Measurements from ENCODE around the gene FAM180A.

Gene FAM180A

GRCh38 chr7:135721198-135721820, 27.3 kb downstream of the FAM180A start:
- H3K4me3 ChIP-seq (ENCODE audit: low read length): no peak overlapping the region
- DNase-seq (ENCODE audit: low read depth): no peak
- TF ChIP-seq, protein P1, sequence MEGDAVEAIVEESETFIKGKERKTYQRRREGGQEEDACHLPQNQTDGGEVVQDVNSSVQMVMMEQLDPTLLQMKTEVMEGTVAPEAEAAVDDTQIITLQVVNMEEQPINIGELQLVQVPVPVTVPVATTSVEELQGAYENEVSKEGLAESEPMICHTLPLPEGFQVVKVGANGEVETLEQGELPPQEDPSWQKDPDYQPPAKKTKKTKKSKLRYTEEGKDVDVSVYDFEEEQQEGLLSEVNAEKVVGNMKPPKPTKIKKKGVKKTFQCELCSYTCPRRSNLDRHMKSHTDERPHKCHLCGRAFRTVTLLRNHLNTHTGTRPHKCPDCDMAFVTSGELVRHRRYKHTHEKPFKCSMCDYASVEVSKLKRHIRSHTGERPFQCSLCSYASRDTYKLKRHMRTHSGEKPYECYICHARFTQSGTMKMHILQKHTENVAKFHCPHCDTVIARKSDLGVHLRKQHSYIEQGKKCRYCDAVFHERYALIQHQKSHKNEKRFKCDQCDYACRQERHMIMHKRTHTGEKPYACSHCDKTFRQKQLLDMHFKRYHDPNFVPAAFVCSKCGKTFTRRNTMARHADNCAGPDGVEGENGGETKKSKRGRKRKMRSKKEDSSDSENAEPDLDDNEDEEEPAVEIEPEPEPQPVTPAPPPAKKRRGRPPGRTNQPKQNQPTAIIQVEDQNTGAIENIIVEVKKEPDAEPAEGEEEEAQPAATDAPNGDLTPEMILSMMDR (conservative IDR thresholded peaks at IDR 0.05; ENCODE audit: low read length): no peak

- no peak for DNase-seq (ENCODE audit: low read depth)
- TF ChIP-seq, protein P1 (conservative IDR thresholded peaks at IDR 0.05; ENCODE audit: low read length): no peak
Measured at GRCh38 chr7:135719688-135720087, 28.9 kb downstream of the FAM180A start.

GRCh38 chr7:135718794-135719437, 29.7 kb downstream of the FAM180A start:
- TF ChIP-seq, protein P1 (conservative IDR thresholded peaks at IDR 0.05; ENCODE audit: low read length): no peak

More at GRCh38 chr7:135719688-135720087, 28.9 kb downstream of the FAM180A start:
- H3K4me3 ChIP-seq (ENCODE audit: low read length): no peak overlapping the region

DNA sequence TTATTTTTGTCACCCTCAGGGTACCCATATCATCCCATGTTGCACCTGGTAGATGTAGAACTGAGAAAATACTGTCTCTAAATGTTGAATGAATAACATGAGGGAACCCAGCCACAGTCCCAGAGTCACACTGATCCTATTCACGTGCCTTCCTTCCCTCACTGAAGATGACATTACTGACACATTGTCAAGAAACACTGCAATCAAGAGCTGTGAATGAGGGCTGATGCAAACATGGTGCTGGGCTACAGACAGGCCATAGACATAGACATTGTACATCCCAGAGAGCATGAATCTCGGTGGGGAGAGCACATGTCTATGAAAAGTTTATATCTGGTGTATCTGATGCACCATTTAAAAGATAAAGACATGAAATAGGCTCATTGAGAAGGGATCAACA, 30.4 kb downstream of the FAM180A start:
- no peak for DNase-seq (ENCODE audit: low read depth)
- H3K4me3 ChIP-seq (ENCODE audit: low read length): no peak overlapping the region
- TF ChIP-seq, protein P1 (conservative IDR thresholded peaks at IDR 0.05; ENCODE audit: low read length): no peak

More at GRCh38 chr7:135718794-135719437, 29.7 kb downstream of the FAM180A start:
- no peak overlapping the region for H3K4me3 ChIP-seq (ENCODE audit: low read length)
- no peak for DNase-seq (ENCODE audit: low read depth)

- DNase-seq (ENCODE audit: low read depth): no peak
- no peak overlapping the region for H3K4me3 ChIP-seq (ENCODE audit: low read length)
- TF ChIP-seq, protein P1 (conservative IDR thresholded peaks at IDR 0.05; ENCODE audit: low read length): no peak
Measured at GRCh38 chr7:135717693-135718092, 30.9 kb downstream of the FAM180A start.

- DNase-seq (ENCODE audit: low read depth): peak; percentile 76
- H3K4me3 ChIP-seq (ENCODE audit: low read length): no peak overlapping the region
- TF ChIP-seq, protein P1 (conservative IDR thresholded peaks at IDR 0.05; ENCODE audit: low read length): no peak
Measured at GRCh38 chr7:135716677-135717238, 31.9 kb downstream of the FAM180A start.

DNA sequence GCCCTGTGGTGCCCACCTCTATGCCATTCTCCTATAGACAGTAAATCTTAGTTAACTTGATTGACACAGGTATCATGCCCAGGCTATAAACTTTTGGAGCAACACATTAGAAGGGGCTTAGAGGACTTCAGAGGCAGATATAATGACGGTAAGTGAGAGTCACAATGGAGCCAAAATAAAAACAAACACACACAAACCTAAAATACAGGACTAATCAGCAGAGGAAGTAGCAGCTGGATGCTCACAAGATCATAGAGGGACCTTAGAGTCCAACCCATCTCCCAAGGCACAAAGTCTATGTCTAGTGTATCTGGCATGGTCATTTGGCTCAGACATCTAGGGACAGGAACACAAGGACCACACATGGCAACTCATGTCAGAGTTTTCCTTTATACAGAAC, 32.9 kb downstream of the FAM180A start:
- H3K4me3 ChIP-seq (ENCODE audit: low read length): no peak overlapping the region
- no peak for DNase-seq (ENCODE audit: low read depth)
- TF ChIP-seq, protein P1 (conservative IDR thresholded peaks at IDR 0.05; ENCODE audit: low read length): no peak
